GM21367 (cell line): ENCODE measurements around the gene CBR4.
"Not testable (repeated sequence)": the region's sequence is repeated elsewhere in the genome, so short reads cannot be mapped to it uniquely, and the experiment has no call there.

Experiments
- ATAC-seq: cut with Tn5 transposase; IDR thresholded peaks from one replicate; pipeline ENCODE4 v1.9.1; 2021; ENCODE audit not compliant: unreplicated experiment

CBR4 gene

GRCh38 chr4:169035871-169036620 is 26.0 kb upstream of the CBR4 start:
- ATAC-seq = not testable (repeated sequence)

GRCh38 chr4:169033660-169034059 is 23.6 kb upstream of the CBR4 start:
- ATAC-seq = no peak

- ATAC-seq = no peak
Measured at GRCh38 chr4:169032883-169033645, 23.0 kb upstream of the CBR4 start.

GRCh38 chr4:169032194-169032593 is 22.1 kb upstream of the CBR4 start:
- no peak for ATAC-seq

- no peak for ATAC-seq
Measured at GRCh38 chr4:169031392-169031791, 21.3 kb upstream of the CBR4 start.

- ATAC-seq = no peak
Measured at GRCh38 chr4:169030562-169030982, 20.5 kb upstream of the CBR4 start.

GRCh38 chr4:169029947-169030346 is 19.9 kb upstream of the CBR4 start:
- ATAC-seq = no peak

- ATAC-seq = no peak
Measured at GRCh38 chr4:169027663-169028062, 17.6 kb upstream of the CBR4 start.

GRCh38 chr4:169025184-169025583 is 15.1 kb upstream of the CBR4 start:
- ATAC-seq = no peak

GRCh38 chr4:169024762-169025161 is 14.7 kb upstream of the CBR4 start:
- peak; percentile 76 for ATAC-seq

- no peak for ATAC-seq
Measured at GRCh38 chr4:169018406-169018805, 8.4 kb upstream of the CBR4 start.

GRCh38 chr4:169017971-169018370 is 7.9 kb upstream of the CBR4 start:
- no peak for ATAC-seq

GRCh38 chr4:169015186-169015623 is 5.2 kb upstream of the CBR4 start:
- ATAC-seq = no peak

GRCh38 chr4:169014586-169014985 is 4.5 kb upstream of the CBR4 start:
- no peak for ATAC-seq

- no peak for ATAC-seq
Measured at GRCh38 chr4:169013396-169013795, 3.3 kb upstream of the CBR4 start.

- no peak for ATAC-seq
Measured at GRCh38 chr4:169012049-169012448, 2.0 kb upstream of the CBR4 start.

GRCh38 chr4:169009286-169010124 is 550 bp downstream of the CBR4 start:
- peak; percentile 29 for ATAC-seq

- ATAC-seq = no peak
Measured at GRCh38 chr4:169005453-169006099, 4.5 kb downstream of the CBR4 start.

- ATAC-seq = no peak
Measured at GRCh38 chr4:169000315-169000714, 9.7 kb downstream of the CBR4 start.

GRCh38 chr4:168999809-169000208 is 10.2 kb downstream of the CBR4 start:
- ATAC-seq = no peak

- ATAC-seq = no peak
Measured at GRCh38 chr4:168998596-168998995, 11.5 kb downstream of the CBR4 start.
